Mesenchymal stem cell (in vitro differentiated cells and primary cell): ENCODE results near the gene DDX28.

Experiments
- DNase-seq: peaks from one replicate; pipeline ENCODE4 v3.0.0-alpha.2; 2013
- H2AFZ ChIP-seq: one replicate; pipeline ENCODE4 v1.6.1; 2013; ENCODE audit warnings: low read depth, mild to moderate bottlenecking, control low read depth, inconsistent platforms, low read length, moderate library complexity
- H2AK5ac ChIP-seq: 2 replicates; pipeline ENCODE4 v1.6.1; 2013; ENCODE audit warnings: low read length, moderate library complexity, mild to moderate bottlenecking, inconsistent platforms; ENCODE audit not compliant: severe bottlenecking
- H2BK120ac ChIP-seq: one replicate; pipeline ENCODE4 v1.6.1; 2013; ENCODE audit warnings: low read depth, mild to moderate bottlenecking, inconsistent platforms, low read length, moderate library complexity
- H2BK12ac ChIP-seq, 2 experiments: one replicate each; pipeline ENCODE4 v1.6.1; 2013; ENCODE audit warnings: inconsistent platforms in 2 of 2, low read length in 2 of 2, mild to moderate bottlenecking in 2 of 2, moderate library complexity in 2 of 2, control low read depth in 1 of 2
- H2BK15ac ChIP-seq: one replicate; pipeline ENCODE4 v1.6.1; 2013; ENCODE audit warnings: mild to moderate bottlenecking, low read depth, inconsistent platforms; ENCODE audit not compliant: poor library complexity, severe bottlenecking
- H2BK5ac ChIP-seq: 2 replicates; pipeline ENCODE4 v1.6.1; 2013; ENCODE audit warnings: low read depth, mild to moderate bottlenecking, low read length, control low read depth, inconsistent platforms; ENCODE audit not compliant: poor library complexity, severe bottlenecking
- H3K14ac ChIP-seq, 2 experiments: one replicate each; pipeline ENCODE4 v1.6.1; 2013; ENCODE audit warnings: inconsistent platforms in 2 of 2, low read length in 2 of 2, control low read depth in 1 of 2, mild to moderate bottlenecking in 1 of 2, moderate library complexity in 1 of 2
- H3K18ac ChIP-seq, 2 experiments: one replicate each; pipeline ENCODE4 v1.6.1; 2013; ENCODE audit warnings: inconsistent platforms in 2 of 2, low read length in 2 of 2, control low read depth in 1 of 2, low read depth in 1 of 2, mild to moderate bottlenecking in 1 of 2
- H3K23ac ChIP-seq, 2 experiments: one replicate each; pipeline ENCODE4 v1.6.1; 2013; ENCODE audit warnings: inconsistent platforms in 2 of 2, low read length in 2 of 2, mild to moderate bottlenecking in 2 of 2, moderate library complexity in 2 of 2, control low read depth in 1 of 2
- H3K27ac ChIP-seq: 2 replicates; pipeline ENCODE4 v1.5.1; 2013; ENCODE audit warnings: mild to moderate bottlenecking, moderate library complexity, low read length, control low read depth, inconsistent platforms; ENCODE audit not compliant: poor library complexity, severe bottlenecking
- H3K27me3 ChIP-seq, 2 experiments: 2 replicates each; pipeline versions ENCODE4 v1.6.1 to v1.7.0; 2013; ENCODE audit warnings: low read length in 2 of 2, mild to moderate bottlenecking in 2 of 2, moderate library complexity in 2 of 2, control low read depth in 1 of 2, inconsistent platforms in 1 of 2; ENCODE audit not compliant: control insufficient read depth in 1 of 2, insufficient read depth in 1 of 2
- H3K36me3 ChIP-seq, 2 experiments: 2 replicates each; pipeline versions ENCODE4 v1.6.1 to v1.7.0; 2013; ENCODE audit warnings: low read length in 2 of 2, control low read depth in 1 of 2, inconsistent platforms in 1 of 2, low read depth in 1 of 2, mild to moderate bottlenecking in 1 of 2; ENCODE audit not compliant: insufficient read depth in 2 of 2, control insufficient read depth in 1 of 2
- H3K4ac ChIP-seq, 2 experiments: one replicate each; pipeline ENCODE4 v1.6.1; 2013; ENCODE audit warnings: inconsistent platforms in 2 of 2, low read length in 2 of 2, mild to moderate bottlenecking in 2 of 2, moderate library complexity in 2 of 2, control low read depth in 1 of 2, low read depth in 1 of 2
- H3K4me1 ChIP-seq: 2 replicates; pipeline ENCODE4 v1.6.1; 2013; ENCODE audit warnings: low read depth, low read length, control low read depth; ENCODE audit not compliant: control insufficient read depth, insufficient read depth
- H3K4me2 ChIP-seq: 2 replicates; pipeline ENCODE4 v1.6.1; 2013; ENCODE audit warnings: low read length, mild to moderate bottlenecking, inconsistent platforms; ENCODE audit not compliant: poor library complexity, severe bottlenecking
- H3K4me3 ChIP-seq, 2 experiments: 2 replicates each; pipeline versions ENCODE4 v1.5.1 to v1.7.0; 2013; ENCODE audit warnings: low read length in 2 of 2, mild to moderate bottlenecking in 2 of 2, control low read depth in 1 of 2, low read depth in 1 of 2; ENCODE audit not compliant: insufficient read depth in 1 of 2
- H3K79me1 ChIP-seq: replicated peaks from 2 replicates; pipeline ENCODE4 v1.6.1; 2013; ENCODE audit warnings: mild to moderate bottlenecking, control low read depth, low read length, inconsistent platforms; ENCODE audit not compliant: poor library complexity, severe bottlenecking
- H3K9ac ChIP-seq: 2 replicates; pipeline ENCODE4 v1.7.0; 2013; ENCODE audit warnings: mild to moderate bottlenecking, low read length, moderate library complexity
- H3K9me3 ChIP-seq: 2 replicates; pipeline ENCODE4 v1.7.0; 2013; ENCODE audit warnings: mild to moderate bottlenecking, low read length; ENCODE audit not compliant: control insufficient read depth
- H4K8ac ChIP-seq: one replicate; pipeline ENCODE4 v1.6.1; 2013; ENCODE audit warnings: inconsistent platforms, mild to moderate bottlenecking, low read length, moderate library complexity
- H4K91ac ChIP-seq: one replicate; pipeline ENCODE4 v1.6.1; 2013; ENCODE audit warnings: mild to moderate bottlenecking, low read length, inconsistent platforms
- WGBS: methylation state at CpG from one replicate; pipeline ENCODE4 v1.1.7; 2013; ENCODE audit warnings: mixed read lengths; 5-methylcytosine and 5-hydroxymethylcytosine counted together

DDX28 gene

DNA sequence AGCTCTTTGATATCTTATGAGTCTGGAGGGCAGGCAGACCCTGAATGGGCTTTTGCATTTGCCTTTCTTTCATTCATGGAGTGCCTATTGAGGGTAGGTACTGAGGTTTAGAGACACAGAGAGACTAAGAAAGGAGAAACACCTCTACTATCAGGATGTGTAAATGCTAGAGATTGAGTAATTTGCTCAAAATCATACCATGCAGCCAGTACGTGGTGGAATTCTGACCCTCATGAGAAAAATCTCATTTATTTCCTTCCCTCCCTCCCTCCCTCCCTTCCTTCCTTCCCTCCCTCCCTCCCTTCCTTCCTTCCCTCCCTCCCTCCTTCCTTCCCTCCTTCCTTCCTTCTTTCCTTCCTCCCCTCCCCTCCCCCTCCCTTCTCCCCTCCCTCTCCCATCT, 43.7 kb upstream of the DDX28 start:
- H4K91ac ChIP-seq, result no peak overlapping the region
- H2BK15ac ChIP-seq, result no peak overlapping the region
- H3K9ac ChIP-seq, result no peak overlapping the region
- no peak overlapping the region for H3K14ac ChIP-seq
- no peak overlapping the region for H3K18ac ChIP-seq
- no peak overlapping the region for H3K23ac ChIP-seq
- H3K27ac ChIP-seq, result no peak overlapping the region
- H3K4me1 ChIP-seq, result peaks cover 21% of the 10 kb centered on the region
- H2AFZ ChIP-seq, result no peak overlapping the region
- no peak overlapping the region for H4K8ac ChIP-seq
- H3K27me3 ChIP-seq, result no peaks in the 10 kb centered on the region
- H3K9me3 ChIP-seq, result no peaks in the 10 kb centered on the region
- no peak overlapping the region for H2AK5ac ChIP-seq
- no peak for DNase-seq
- no peak overlapping the region for H3K4me3 ChIP-seq
- H3K4ac ChIP-seq, result no peak overlapping the region
- no peak overlapping the region for H2BK12ac ChIP-seq
- H3K79me1 ChIP-seq, result no peaks in the 10 kb centered on the region
- peaks cover 26 to 28% of the 10 kb centered on the region in 2 experiments for H3K36me3 ChIP-seq
- no peak overlapping the region for H3K4me2 ChIP-seq
- WGBS, result 100% methylated on average over 1 of the region's 1 CpG
- no peak overlapping the region for H2BK120ac ChIP-seq
- no peak overlapping the region for H2BK5ac ChIP-seq

GRCh38 chr16:68065716-68066305, 42.8 kb upstream of the DDX28 start:
- no peaks in the 10 kb centered on the region for H3K9me3 ChIP-seq

GRCh38 chr16:68064791-68065365, 41.8 kb upstream of the DDX28 start:
- peak overlapping the region in 1 of 2 experiments; percentile 12 for H2BK12ac ChIP-seq
- H4K8ac ChIP-seq, result peak overlapping the region; percentile 70
- H3K9ac ChIP-seq, result peak overlapping the region; percentile 50
- no peak overlapping the region for H4K91ac ChIP-seq
- H2AFZ ChIP-seq, result no peak overlapping the region
- H3K23ac ChIP-seq, result no peak overlapping the region
- H2BK120ac ChIP-seq, result peak overlapping the region; percentile 90
- H3K18ac ChIP-seq, result no peak overlapping the region
- H3K36me3 ChIP-seq, result peaks cover 22 to 25% of the 10 kb centered on the region in 2 experiments
- H3K27ac ChIP-seq, result peak overlapping the region; percentile 86
- H2BK15ac ChIP-seq, result no peak overlapping the region
- H3K79me1 ChIP-seq, result no peaks in the 10 kb centered on the region
- H2AK5ac ChIP-seq, result no peak overlapping the region
- no peaks in the 10 kb centered on the region for H3K27me3 ChIP-seq
- DNase-seq, result peak; percentile 72
- no peak overlapping the region for H3K14ac ChIP-seq
- H3K4ac ChIP-seq, result no peak overlapping the region
- H3K9me3 ChIP-seq, result no peaks in the 10 kb centered on the region
- peak overlapping the region; percentile 7 for H3K4me2 ChIP-seq
- no peak overlapping the region for H3K4me3 ChIP-seq
- whole genome bisulfite sequencing, result 0% methylated on average over 1 of the region's 2 CpGs
- peaks cover 16% of the 10 kb centered on the region for H3K4me1 ChIP-seq
- H2BK5ac ChIP-seq, result no peak overlapping the region

More at GRCh38 chr16:68065716-68066305, 42.8 kb upstream of the DDX28 start:
- no peaks in the 10 kb centered on the region for H3K79me1 ChIP-seq
- no peak overlapping the region for H2BK15ac ChIP-seq
- no peaks in the 10 kb centered on the region for H3K27me3 ChIP-seq
- H2BK12ac ChIP-seq, result no peak overlapping the region
- H3K36me3 ChIP-seq, result peaks cover 25 to 31% of the 10 kb centered on the region in 2 experiments
- H2BK120ac ChIP-seq, result no peak overlapping the region
- no peak overlapping the region for H2AK5ac ChIP-seq
- no peak overlapping the region for H3K4me2 ChIP-seq
- H3K23ac ChIP-seq, result no peak overlapping the region
- WGBS, result 98% methylated on average over 2 of the region's 6 CpGs
- H3K27ac ChIP-seq, result peak overlapping the region; percentile 86
- no peak overlapping the region for H2BK5ac ChIP-seq
- H3K4me1 ChIP-seq, result peaks cover 20% of the 10 kb centered on the region
- no peak overlapping the region for H3K4me3 ChIP-seq
- H3K18ac ChIP-seq, result peak overlapping the region in 1 of 2 experiments; percentile 25
- no peak overlapping the region for H3K14ac ChIP-seq
- H4K8ac ChIP-seq, result no peak overlapping the region
- H4K91ac ChIP-seq, result peak overlapping the region; percentile 27
- peak; percentile 58 for DNase-seq
- H3K9ac ChIP-seq, result peak overlapping the region; percentile 50
- no peak overlapping the region for H3K4ac ChIP-seq
- H2AFZ ChIP-seq, result no peak overlapping the region

DNA sequence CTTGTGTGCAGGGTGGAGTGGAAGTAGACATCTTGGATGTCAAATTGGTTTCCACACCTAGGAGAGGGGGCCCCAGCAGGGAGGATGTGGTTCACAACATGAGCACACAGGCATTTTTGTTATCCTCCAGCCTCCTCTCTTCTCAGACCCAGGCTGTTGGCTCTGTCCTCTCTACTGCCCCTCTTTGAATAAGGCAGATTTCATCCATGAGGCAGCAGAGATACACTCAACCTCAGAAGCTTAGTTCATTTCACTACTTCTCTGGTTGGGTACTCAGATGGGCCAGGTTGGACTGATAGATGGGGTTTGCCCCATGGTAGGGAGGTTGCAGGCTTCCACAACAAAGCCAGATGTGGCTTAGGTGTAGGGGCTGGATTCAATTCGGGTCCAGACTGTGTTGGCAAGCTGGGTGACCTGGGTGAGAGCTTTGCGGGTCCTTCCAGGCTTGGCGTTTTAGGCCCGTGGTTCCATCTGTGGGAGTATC, 39.9 kb upstream of the DDX28 start:
- DNase-seq, result no peak
- Histone ChIP-seq H2AK5ac (no peak overlapping the region), H4K8ac (no peak overlapping the region), H3K4ac (no peak overlapping the region), H3K9me3 (no peaks in the 10 kb centered on the region), H2BK12ac (no peak overlapping the region), H4K91ac (no peak overlapping the region), H3K4me2 (no peak overlapping the region), H3K27me3 (no peaks in the 10 kb centered on the region), H2BK15ac (no peak overlapping the region), H3K36me3 (peaks cover 17 to 29% of the 10 kb centered on the region in 2 experiments), H2BK120ac (no peak overlapping the region), H3K23ac (no peak overlapping the region), H2AFZ (no peak overlapping the region), H3K9ac (no peak overlapping the region), H3K79me1 (no peaks in the 10 kb centered on the region), H3K14ac (no peak overlapping the region), H3K27ac (no peak overlapping the region), H2BK5ac (no peak overlapping the region), H3K18ac (no peak overlapping the region), H3K4me1 (peaks cover 11% of the 10 kb centered on the region), H3K4me3 (no peak overlapping the region)
- 100% methylated on average over 2 of the region's 4 CpGs for WGBS
